ENCODE data around the gene CBFA2T3.
"Not testable (repeated sequence)": the region's sequence is repeated elsewhere in the genome, so short reads cannot be mapped to it uniquely, and the experiment has no call there.

The CBFA2T3 gene

GRCh38 chr16:88921591-88921990 lies 55.4 kb downstream of the CBFA2T3 start:
- DNase-seq (ENCODE audit: extremely low read depth, low read depth) = no peak
- TF ChIP-seq CTCF (IDR thresholded peaks at IDR 0.05; ENCODE audit: low read depth, low read length) = no peak

GRCh38 chr16:88920618-88921590 lies 56.1 kb downstream of the CBFA2T3 start:
- no peak for TF ChIP-seq CTCF (IDR thresholded peaks at IDR 0.05; ENCODE audit: low read depth, low read length)

GRCh38 chr16:88919936-88920335 lies 57.1 kb downstream of the CBFA2T3 start:
- no peak for TF ChIP-seq CTCF (IDR thresholded peaks at IDR 0.05; ENCODE audit: low read depth, low read length)
- DNase-seq (ENCODE audit: extremely low read depth, low read depth) = no peak

More at GRCh38 chr16:88920618-88921590, 56.1 kb downstream of the CBFA2T3 start:
- peak; percentile 66 for DNase-seq (ENCODE audit: extremely low read depth, low read depth)

DNA sequence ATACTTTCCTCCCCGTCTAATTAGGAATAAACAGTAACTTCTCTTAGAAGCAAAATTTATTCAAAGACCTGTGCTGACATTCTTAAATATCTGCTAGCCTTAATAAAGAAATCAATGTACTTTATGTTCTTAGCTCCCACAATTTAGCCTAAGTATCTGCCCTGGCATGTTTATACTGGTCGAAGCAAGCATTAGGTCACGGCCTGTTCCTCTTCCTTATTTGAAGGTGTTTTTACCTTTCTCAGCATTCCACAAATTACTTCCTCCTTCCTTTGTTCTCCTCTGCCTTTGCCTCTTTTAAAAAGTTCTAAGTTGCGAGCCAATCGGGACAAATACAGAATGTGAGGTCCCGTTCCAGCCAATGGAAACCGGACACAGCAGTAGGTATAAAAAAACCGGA lies 58.1 kb downstream of the CBFA2T3 start:
- not testable (repeated sequence) for DNase-seq (ENCODE audit: extremely low read depth, low read depth)

GRCh38 chr16:88917915-88918627 lies 58.9 kb downstream of the CBFA2T3 start:
- DNase-seq (ENCODE audit: extremely low read depth, low read depth) = no peak
- no peak for TF ChIP-seq CTCF (IDR thresholded peaks at IDR 0.05; ENCODE audit: low read depth, low read length)

GRCh38 chr16:88917146-88917914 lies 59.7 kb downstream of the CBFA2T3 start:
- no peak for TF ChIP-seq CTCF (IDR thresholded peaks at IDR 0.05; ENCODE audit: low read depth, low read length)

DNA sequence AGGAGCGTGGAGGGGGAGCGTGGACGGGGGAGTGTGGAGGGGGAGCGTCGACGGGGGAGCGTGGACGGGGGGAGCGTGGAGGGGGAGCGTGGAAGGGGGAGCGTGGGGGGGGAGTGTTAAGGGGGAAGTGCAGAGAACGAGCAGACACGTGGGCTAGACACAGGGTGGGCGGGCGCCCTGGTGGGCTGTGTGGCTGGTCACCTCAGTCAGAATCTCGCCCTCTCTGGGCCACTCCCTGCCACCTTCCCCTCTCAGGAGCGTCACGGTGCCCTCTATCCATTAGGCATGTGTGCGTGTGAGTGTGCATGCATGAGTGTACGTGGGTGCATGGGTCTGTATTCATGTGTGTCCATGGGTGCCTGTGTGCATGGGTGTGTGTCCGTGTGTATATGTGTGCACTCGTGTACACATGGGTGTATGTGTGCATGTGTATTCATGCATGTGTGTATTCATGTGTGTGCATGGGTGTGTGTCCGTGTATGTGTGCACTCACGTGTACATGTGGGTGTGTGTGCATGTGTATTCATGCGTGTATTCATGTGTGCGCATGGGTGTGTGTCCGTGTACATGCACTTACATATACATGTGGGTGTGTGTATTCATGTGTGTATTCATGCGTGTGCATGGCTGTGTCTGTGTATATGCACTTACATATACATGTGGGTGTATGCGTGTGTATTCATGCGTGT lies 61.2 kb downstream of the CBFA2T3 start:
- no peak for TF ChIP-seq CTCF (IDR thresholded peaks at IDR 0.05; ENCODE audit: low read depth, low read length)
- no peak for DNase-seq (ENCODE audit: extremely low read depth, low read depth)

More at GRCh38 chr16:88917146-88917914, 59.7 kb downstream of the CBFA2T3 start:
- DNase-seq (ENCODE audit: extremely low read depth, low read depth) = no peak

All from AG09319 (cell line).